Measurements from ENCODE around the gene EGR4.

GRCh38 chr2:73337828-73338227, 44.5 kb upstream of the EGR4 start:
- TF ChIP-seq SUZ12 (IDR thresholded peaks at IDR 0.05; ENCODE audit: extremely low read depth, insufficient read depth, insufficient read length) (no peak), YY1 (IDR thresholded peaks at IDR 0.05; ENCODE audit: insufficient read depth, insufficient read length) (no peak), ZNF274 (IDR thresholded peaks at IDR 0.05; ENCODE audit: low read depth, low read length) (no peak)

Data from NT2/D1 (cell line).